H1 (cell line): ENCODE measurements around the gene SGMS1.

ENCODE experiments used
- CEBPB ChIP-seq: IDR thresholded peaks from 2 replicates; pipeline ENCODE4 v1.6.1; 2012; ENCODE audit warnings: low read depth, low read length
- EZH2 ChIP-seq: fragments of 200-600 bp; sonication (generic); IDR thresholded peaks from 2 replicates; pipeline ENCODE4 v1.7.1; 2012; ENCODE audit warnings: low read depth, mild to moderate bottlenecking, moderate library complexity, low read length, inconsistent platforms; ENCODE audit not compliant: severe bottlenecking
- FOSL1 ChIP-seq: IDR thresholded peaks from 2 replicates; pipeline ENCODE4 v1.6.1; 2011; ENCODE audit warnings: mild to moderate bottlenecking, low read depth, low read length, moderate library complexity; ENCODE audit not compliant: insufficient read depth
- HDAC2 ChIP-seq, 2 experiments: fragments of 300-600 bp in 1 of 2; sonication (generic) in 1 of 2; IDR thresholded peaks; 2 replicates each; pipeline ENCODE4 v1.6.1; 2011 to 2012; ENCODE audit warnings: low read depth in 2 of 2, low read length in 2 of 2, mild to moderate bottlenecking in 2 of 2, moderate library complexity in 2 of 2, borderline replicate concordance in 1 of 2, inconsistent platforms in 1 of 2
- JUN ChIP-seq: IDR thresholded peaks from 2 replicates; pipeline ENCODE4 v1.6.1; 2011; ENCODE audit warnings: low read depth, mild to moderate bottlenecking, improper control_type of control experiment, low read length
- KDM1A ChIP-seq: fragments of 200-600, 300-600 bp; sonication (generic); IDR thresholded peaks from 2 replicates; pipeline ENCODE4 v1.7.1; 2016; ENCODE audit warnings: mild to moderate bottlenecking, low read length, borderline replicate concordance
- POLR2A ChIP-seq, 2 experiments: IDR thresholded peaks; 1 replicate in 1 of 2; 2 replicates in 1 of 2; pipeline ENCODE4 v1.6.1; 2011; ENCODE audit warnings: low read depth in 2 of 2, low read length in 2 of 2, mild to moderate bottlenecking in 2 of 2; ENCODE audit errors: control extremely low read depth in 1 of 2
- POLR2AphosphoS5 ChIP-seq: IDR thresholded peaks from 2 replicates; pipeline ENCODE4 v1.6.1; 2011; ENCODE audit warnings: low read depth, low read length
- RXRA ChIP-seq: IDR thresholded peaks from 2 replicates; pipeline ENCODE4 v1.6.1; 2011; ENCODE audit warnings: low read depth, mild to moderate bottlenecking, low read length, moderate library complexity; ENCODE audit not compliant: insufficient read depth
- TAF1 ChIP-seq: IDR thresholded peaks from 2 replicates; pipeline ENCODE4 v1.6.1; 2011; ENCODE audit warnings: mild to moderate bottlenecking, low read depth, low read length
- TF ChIP-seq, protein P1 (sequence below), 3 experiments: IDR thresholded peaks; 1 replicate in 2 of 3; 2 replicates in 1 of 3; pipeline versions ENCODE4 v1.5.1 to v1.6.1; 2011; ENCODE audit warnings: low read length in 3 of 3, mild to moderate bottlenecking in 3 of 3, inconsistent platforms in 2 of 3, low read depth in 1 of 3, moderate library complexity in 1 of 3; ENCODE audit not compliant: insufficient read depth in 1 of 3; ENCODE audit errors: control extremely low read depth in 1 of 3
- TF ChIP-seq, protein P2 (sequence below): IDR thresholded peaks from 2 replicates; pipeline ENCODE4 v1.6.1; 2011; ENCODE audit warnings: low read length, improper control_type of control experiment
- TF ChIP-seq, protein P3 (sequence below): IDR thresholded peaks from 2 replicates; pipeline ENCODE4 v1.6.1; 2012; ENCODE audit warnings: inconsistent platforms
- TF ChIP-seq, protein P4 (sequence below): IDR thresholded peaks from 2 replicates; pipeline ENCODE4 v1.6.1; 2011; ENCODE audit warnings: low read depth, mild to moderate bottlenecking, low read length; ENCODE audit not compliant: insufficient read depth

DNA sequence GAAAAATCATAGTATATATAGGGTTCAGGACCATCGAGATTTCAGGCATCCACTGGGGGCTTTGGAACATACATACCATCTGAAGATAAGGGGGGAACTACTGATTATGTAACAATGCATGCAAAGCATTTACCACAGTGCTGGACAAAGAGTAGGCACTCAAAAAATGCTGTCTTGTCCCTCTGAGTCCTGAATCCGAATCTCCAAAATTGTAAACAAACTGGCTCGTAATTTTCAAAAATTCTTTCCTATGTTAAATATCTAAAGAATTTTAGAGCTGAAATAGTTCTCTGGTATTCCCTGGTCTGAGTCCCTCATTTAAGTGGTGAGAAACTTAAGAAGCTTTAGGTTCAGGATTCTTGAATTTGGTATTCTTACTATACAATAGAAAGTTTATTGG, 204.7 kb downstream of the SGMS1 start:
- TF ChIP-seq, protein P1, sequence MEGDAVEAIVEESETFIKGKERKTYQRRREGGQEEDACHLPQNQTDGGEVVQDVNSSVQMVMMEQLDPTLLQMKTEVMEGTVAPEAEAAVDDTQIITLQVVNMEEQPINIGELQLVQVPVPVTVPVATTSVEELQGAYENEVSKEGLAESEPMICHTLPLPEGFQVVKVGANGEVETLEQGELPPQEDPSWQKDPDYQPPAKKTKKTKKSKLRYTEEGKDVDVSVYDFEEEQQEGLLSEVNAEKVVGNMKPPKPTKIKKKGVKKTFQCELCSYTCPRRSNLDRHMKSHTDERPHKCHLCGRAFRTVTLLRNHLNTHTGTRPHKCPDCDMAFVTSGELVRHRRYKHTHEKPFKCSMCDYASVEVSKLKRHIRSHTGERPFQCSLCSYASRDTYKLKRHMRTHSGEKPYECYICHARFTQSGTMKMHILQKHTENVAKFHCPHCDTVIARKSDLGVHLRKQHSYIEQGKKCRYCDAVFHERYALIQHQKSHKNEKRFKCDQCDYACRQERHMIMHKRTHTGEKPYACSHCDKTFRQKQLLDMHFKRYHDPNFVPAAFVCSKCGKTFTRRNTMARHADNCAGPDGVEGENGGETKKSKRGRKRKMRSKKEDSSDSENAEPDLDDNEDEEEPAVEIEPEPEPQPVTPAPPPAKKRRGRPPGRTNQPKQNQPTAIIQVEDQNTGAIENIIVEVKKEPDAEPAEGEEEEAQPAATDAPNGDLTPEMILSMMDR (IDR thresholded peaks at IDR 0.05; ENCODE audit: control extremely low read depth in 1 of 3, insufficient read depth in 1 of 3, low read depth in 1 of 3, low read length in 3 of 3) = no peak
- TF ChIP-seq JUN (no peak), POLR2A (IDR thresholded peaks at IDR 0.05; ENCODE audit: control extremely low read depth in 1 of 2, low read depth in 2 of 2, low read length in 2 of 2) (no peak), EZH2 (no peak), HDAC2 (IDR thresholded peaks at IDR 0.05; ENCODE audit: borderline replicate concordance in 1 of 2, low read depth in 2 of 2, low read length in 2 of 2) (no peak), CEBPB (no peak), RXRA (no peak), FOSL1 (no peak), POLR2AphosphoS5 (no peak), TAF1 (no peak), KDM1A (no peak)
- TF ChIP-seq, protein P2, sequence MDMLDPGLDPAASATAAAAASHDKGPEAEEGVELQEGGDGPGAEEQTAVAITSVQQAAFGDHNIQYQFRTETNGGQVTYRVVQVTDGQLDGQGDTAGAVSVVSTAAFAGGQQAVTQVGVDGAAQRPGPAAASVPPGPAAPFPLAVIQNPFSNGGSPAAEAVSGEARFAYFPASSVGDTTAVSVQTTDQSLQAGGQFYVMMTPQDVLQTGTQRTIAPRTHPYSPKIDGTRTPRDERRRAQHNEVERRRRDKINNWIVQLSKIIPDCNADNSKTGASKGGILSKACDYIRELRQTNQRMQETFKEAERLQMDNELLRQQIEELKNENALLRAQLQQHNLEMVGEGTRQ = no peak
- TF ChIP-seq, protein P3, sequence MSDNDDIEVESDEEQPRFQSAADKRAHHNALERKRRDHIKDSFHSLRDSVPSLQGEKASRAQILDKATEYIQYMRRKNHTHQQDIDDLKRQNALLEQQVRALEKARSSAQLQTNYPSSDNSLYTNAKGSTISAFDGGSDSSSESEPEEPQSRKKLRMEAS = no peak
- TF ChIP-seq, protein P4, sequence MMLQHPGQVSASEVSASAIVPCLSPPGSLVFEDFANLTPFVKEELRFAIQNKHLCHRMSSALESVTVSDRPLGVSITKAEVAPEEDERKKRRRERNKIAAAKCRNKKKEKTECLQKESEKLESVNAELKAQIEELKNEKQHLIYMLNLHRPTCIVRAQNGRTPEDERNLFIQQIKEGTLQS = no peak
